Colonic mucosa (tissue), 4 donors: ENCODE results near the gene TOPBP1. TPM values are rescaled to one million over a fixed set of nuclear protein-coding genes. Genes with fewer than 3 reads are reported as not detected.

Experiments
- DNase-seq: peaks from one replicate; pipeline ENCODE4 v3.0.0-alpha.2; 2020
- H3K27ac ChIP-seq: fragments of 200-600 bp; one replicate; pipeline ENCODE4 v1.8.0; 2021
- H3K27me3 ChIP-seq: fragments of 200-600 bp; one replicate; pipeline ENCODE4 v1.8.0; 2021
- H3K36me3 ChIP-seq: fragments of 200-600 bp; one replicate; pipeline ENCODE4 v1.8.0; 2021
- H3K4me1 ChIP-seq: fragments of 200-600 bp; one replicate; pipeline ENCODE4 v1.8.0; 2021; ENCODE audit warnings: mild to moderate bottlenecking
- H3K4me3 ChIP-seq: fragments of 200-600 bp; one replicate; pipeline ENCODE4 v1.8.0; 2021
- H3K9ac ChIP-seq, 2 donors: one replicate each; pipeline ENCODE4 v1.7.0; 2013; ENCODE audit warnings: control low read depth in 2 of 2, low read depth in 2 of 2, low read length in 2 of 2
- H3K9me3 ChIP-seq: fragments of 200-600 bp; one replicate; pipeline ENCODE4 v1.8.0; 2021
- CTCF ChIP-seq: fragments of 200-600 bp; IDR thresholded peaks from one replicate; pipeline ENCODE4 v1.8.0; 2022; ENCODE audit warnings: antibody characterized with exemption, mild to moderate bottlenecking
- intact Hi-C: fragments of 100-400 bp; cut with DNase I; formaldehyde crosslinking; loops from one replicate; pipeline ENCODE4 v1.14.1; 2022
- total RNA-seq, 2 donors: library from RNA; stranded (reverse); fragmentation: NEBNext Ultra II Directional in 1 of 2; extraction: Animal tissue kit (Norgen Biotek cat#: 25700) in 1 of 2; gene quantifications; one replicate each; pipeline ENCODE4 v1.2.1, GENCODE V29; 2021
- donor health status: healthy.
- donor health status: DM: no; HTN: no; CAD: no.
- donor health status: DM: no; HTN: no; CAD: no.

TOPBP1 gene
- total RNA-seq, 2 donors from 2014 or later = 21.7 to 34.6 TPM

- TF ChIP-seq CTCF = no peak
- H3K36me3 ChIP-seq = no peaks in the 10 kb centered on the region
- no peak overlapping the region for H3K4me3 ChIP-seq
- H3K9ac ChIP-seq = no peak overlapping the region
- no peaks in the 10 kb centered on the region for H3K4me1 ChIP-seq
- intact Hi-C loops = no loop called here
- H3K9me3 ChIP-seq = no peaks in the 10 kb centered on the region
- H3K27ac ChIP-seq = no peak overlapping the region
- no peak for DNase-seq
- no peaks in the 10 kb centered on the region for H3K27me3 ChIP-seq
These were observed 40.0 kb upstream of the TOPBP1 start for GRCh38 chr3:133701435-133702358.

DNA sequence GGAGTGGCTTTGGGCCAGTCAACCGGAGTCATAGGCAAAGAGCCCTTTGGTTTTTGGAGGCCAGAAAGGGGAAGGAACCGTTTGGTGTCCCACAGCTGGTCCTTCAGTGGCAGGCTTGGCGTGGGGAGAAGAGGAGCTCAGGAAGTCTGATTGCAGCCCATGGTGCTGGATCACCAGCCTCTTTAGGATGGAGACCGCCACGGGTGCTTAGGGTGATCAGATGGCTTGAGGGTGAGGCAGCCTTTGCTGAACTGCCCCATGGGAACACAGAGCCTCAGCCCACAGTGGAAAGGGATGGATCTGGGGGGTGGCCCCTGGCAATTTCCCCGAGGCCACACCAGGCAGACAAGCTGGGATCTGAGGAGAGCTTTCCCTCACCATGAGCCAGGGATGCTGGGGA, 38.6 kb upstream of the TOPBP1 start:
- H3K36me3 ChIP-seq = no peaks in the 10 kb centered on the region
- TF ChIP-seq CTCF = no peak
- H3K4me3 ChIP-seq = no peak overlapping the region
- no peak overlapping the region for H3K27ac ChIP-seq
- H3K9ac ChIP-seq = no peak overlapping the region
- DNase-seq = no peak
- no peaks in the 10 kb centered on the region for H3K9me3 ChIP-seq
- no peaks in the 10 kb centered on the region for H3K4me1 ChIP-seq
- intact Hi-C loops = no loop called here
- H3K27me3 ChIP-seq = no peaks in the 10 kb centered on the region

DNA sequence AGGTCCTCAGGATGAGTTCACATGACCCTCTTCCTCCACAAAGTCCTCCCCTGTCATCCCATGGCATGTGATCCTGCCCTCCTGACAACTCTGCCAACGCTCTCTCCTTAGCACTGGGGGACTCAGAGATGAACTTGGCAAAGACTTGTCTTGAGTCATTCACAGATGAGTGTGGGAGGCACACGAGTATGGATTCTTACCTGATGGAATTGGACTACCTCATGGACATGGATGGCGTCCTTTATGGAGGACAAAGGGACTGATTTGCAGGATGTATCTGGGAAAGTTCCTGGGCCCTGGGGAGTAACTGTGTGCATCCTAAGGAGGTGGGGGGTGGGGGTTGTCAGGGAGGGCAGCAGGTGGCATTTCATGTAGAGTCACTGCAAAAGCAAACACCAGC, 38.2 kb upstream of the TOPBP1 start:
- intact Hi-C loops = no loop called here
- TF ChIP-seq CTCF = no peak
- Histone ChIP-seq H3K27ac (no peak overlapping the region), H3K36me3 (no peaks in the 10 kb centered on the region), H3K4me1 (no peaks in the 10 kb centered on the region), H3K27me3 (no peaks in the 10 kb centered on the region), H3K4me3 (no peak overlapping the region), H3K9ac (no peak overlapping the region), H3K9me3 (no peaks in the 10 kb centered on the region)
- DNase-seq = no peak

DNA sequence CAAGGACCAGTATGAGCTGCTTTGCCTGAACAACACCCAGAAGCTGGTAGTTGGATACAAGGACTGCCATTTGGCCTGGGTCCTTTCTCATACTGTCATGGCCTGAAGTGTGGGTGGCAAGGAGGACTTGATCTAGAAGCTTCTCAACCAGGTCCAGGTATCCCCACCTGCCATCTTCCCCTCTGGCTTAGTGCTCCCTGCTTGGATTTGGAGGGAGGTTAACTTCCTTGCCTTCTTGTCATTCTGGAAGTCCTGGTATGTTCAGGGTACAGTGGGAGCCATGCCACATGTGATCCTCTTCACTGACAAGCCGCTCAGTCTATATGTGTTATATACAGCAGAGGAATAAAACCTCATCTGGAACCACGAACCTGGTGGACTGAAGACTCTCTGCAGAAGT, 37.7 kb upstream of the TOPBP1 start:
- TF ChIP-seq CTCF = no peak
- Histone ChIP-seq H3K9ac (no peak overlapping the region), H3K9me3 (no peaks in the 10 kb centered on the region), H3K4me3 (no peak overlapping the region), H3K27me3 (no peaks in the 10 kb centered on the region), H3K27ac (no peak overlapping the region), H3K4me1 (no peaks in the 10 kb centered on the region), H3K36me3 (no peaks in the 10 kb centered on the region)
- intact Hi-C loops = no loop called here
- no peak for DNase-seq

- no peak for DNase-seq
- intact Hi-C loops = no loop called here
- H3K4me1 ChIP-seq = no peaks in the 10 kb centered on the region
- no peak for TF ChIP-seq CTCF
- no peak overlapping the region for H3K9ac ChIP-seq
- no peak overlapping the region for H3K27ac ChIP-seq
- H3K9me3 ChIP-seq = no peaks in the 10 kb centered on the region
- H3K27me3 ChIP-seq = no peaks in the 10 kb centered on the region
- no peak overlapping the region for H3K4me3 ChIP-seq
- H3K36me3 ChIP-seq = no peaks in the 10 kb centered on the region
These were observed 36.2 kb upstream of the TOPBP1 start for GRCh38 chr3:133697960-133698359.
